OCI-LY7 (cell line): ENCODE data around the gene TPPP. TPM values are rescaled to one million over a fixed set of nuclear protein-coding genes. Genes with fewer than 3 reads are reported as not detected.

Experiments used
- BruUV-seq: library from RNA; stranded (reverse); fragments of 400-500 nt; replicated peaks from 2 replicates; lab custom pipeline; 2021; lab: Mats Ljungman, UMichigan
- CTCF ChIA-PET: fragments of 300-600 bp; sonication (Branson Sonifier 250); formaldehyde crosslinking; loops from one replicate; lab custom pipeline; 2022; ENCODE audit warnings: antibody characterized with exemption; ENCODE audit not compliant: unreplicated experiment; lab: Charles Lee
- POLR2A ChIA-PET: fragments of 300-600 bp; sonication (Branson Sonifier 250); formaldehyde crosslinking; loops from one replicate; lab custom pipeline; 2022; ENCODE audit warnings: antibody characterized with exemption; lab: Charles Lee
- DNase-seq: peaks from one replicate; pipeline ENCODE4 v3.0.0-alpha.2; 2015; ENCODE audit warnings: low spot score
- H2AFZ ChIP-seq: fragments of 200-600 bp; sonication (generic), shearing (Covaris generic); 2 replicates; pipeline ENCODE4 v1.6.1; 2014; ENCODE audit warnings: mild to moderate bottlenecking, antibody characterized with exemption, low read length, moderate library complexity
- H3K27ac ChIP-seq: fragments of 200-600 bp; sonication (generic); 2 replicates; pipeline ENCODE4 v1.5.1; 2014; ENCODE audit warnings: mixed run types, low read depth, mild to moderate bottlenecking, moderate library complexity, low read length, inconsistent platforms; ENCODE audit not compliant: poor library complexity, severe bottlenecking
- H3K36me3 ChIP-seq: fragments of 200-600 bp; sonication (generic); 2 replicates; pipeline ENCODE4 v1.6.1; 2014; ENCODE audit warnings: mild to moderate bottlenecking, antibody characterized with exemption, low read length, moderate library complexity, mixed read lengths; ENCODE audit not compliant: insufficient read depth
- H3K4me1 ChIP-seq: fragments of 200-600 bp; sonication (generic); 2 replicates; pipeline ENCODE4 v1.5.1; 2014; ENCODE audit warnings: mild to moderate bottlenecking, low read length; ENCODE audit not compliant: insufficient read depth, poor library complexity, severe bottlenecking
- H3K4me2 ChIP-seq: fragments of 200-600 bp; sonication (generic); 2 replicates; pipeline ENCODE4 v1.6.1; 2014; ENCODE audit warnings: mild to moderate bottlenecking, low read length
- H3K4me3 ChIP-seq: fragments of 200-600 bp; sonication (generic); 2 replicates; pipeline ENCODE4 v1.5.1; 2014; ENCODE audit warnings: mild to moderate bottlenecking, low read depth, low read length; ENCODE audit not compliant: poor library complexity, severe bottlenecking
- H3K79me2 ChIP-seq: fragments of 200-600 bp; sonication (generic); 2 replicates; pipeline ENCODE4 v1.6.1; 2016; ENCODE audit warnings: low read depth, mild to moderate bottlenecking, low read length, moderate library complexity, mixed read lengths; ENCODE audit not compliant: insufficient read depth
- H3K9me2 ChIP-seq: fragments of 200-600 bp; sonication (generic); 2 replicates; pipeline ENCODE4 v1.6.1; 2016; ENCODE audit warnings: mild to moderate bottlenecking, low read length, mixed read lengths; ENCODE audit not compliant: insufficient read depth
- H3K9me3 ChIP-seq: fragments of 200-600 bp; sonication (generic); 2 replicates; pipeline ENCODE4 v1.6.1; 2014; ENCODE audit warnings: mild to moderate bottlenecking, mixed run types, low read length, mixed read lengths
- H4K20me1 ChIP-seq: fragments of 200-600 bp; sonication (generic); 2 replicates; pipeline ENCODE4 v1.6.1; 2014; ENCODE audit warnings: mild to moderate bottlenecking, antibody characterized with exemption, low read length, moderate library complexity, mixed read lengths; ENCODE audit not compliant: insufficient read depth
- CTCF ChIP-seq: fragments of 200-600 bp; sonication (generic); conservative IDR thresholded peaks from 2 replicates; pipeline ENCODE4 v1.5.1; 2014; ENCODE audit warnings: mild to moderate bottlenecking, antibody characterized with exemption, low read length, moderate library complexity, mixed read lengths
- EZH2phosphoT487 ChIP-seq: fragments of 200-600 bp; sonication (generic); IDR thresholded peaks from 2 replicates; pipeline ENCODE4 v1.6.1; 2018; ENCODE audit warnings: low read depth, borderline replicate concordance, mild to moderate bottlenecking, mixed run types, antibody characterized with exemption, low read length, moderate library complexity, mixed read lengths
- intact Hi-C: fragments of 100-400 bp; cut with micrococcal nuclease; formaldehyde crosslinking; loops from one replicate; pipeline ENCODE4 v1.10.0; 2022; ENCODE audit not compliant: unreplicated experiment
- total RNA-seq, 2 experiments: library from RNA; depleted of rRNA in 1 of 2; stranded (reverse); fragments of >200 nt in 1 of 2; shearing (Covaris generic) in 1 of 2; gene quantifications; 2 replicates each; pipeline ENCODE4 v1.2.3, GENCODE V29; 2014 to 2022

The TPPP gene
- total RNA-seq, 2 experiments from 2014 or later: not detected

- Histone ChIP-seq H3K4me3 (no peak overlapping the region), H3K79me2 (no peaks in the 10 kb centered on the region), H3K4me2 (no peak overlapping the region), H4K20me1 (no peaks in the 10 kb centered on the region), H3K36me3 (peaks cover 10% of the 10 kb centered on the region; the same call in 1 of the 2 replicates), H3K4me1 (no peaks in the 10 kb centered on the region), H2AFZ (no peak overlapping the region), H3K9me3 (no peaks in the 10 kb centered on the region), H3K27ac (no peak overlapping the region), H3K9me2 (no peaks in the 10 kb centered on the region)
- TF ChIP-seq CTCF (no peak), EZH2phosphoT487 (no peak)
- BruUV-seq: no TSS peak
- POLR2A ChIA-PET: interaction anchor here (0.6 kb wide), 1 partner anchor 14 kb away, joined by 3 read pairs; no protein-coding TSS in a partner anchor
- intact Hi-C loops: loop anchor here (5.0 kb wide), 1 partner anchor 232 kb away; no protein-coding TSS in a partner anchor
- DNase-seq: no peak
- CTCF ChIA-PET: no interaction called here
Observed at GRCh38 chr5:669842-670395, 23.2 kb downstream of the TPPP start.

GRCh38 chr5:669111-669841, 23.9 kb downstream of the TPPP start:
- Histone ChIP-seq H3K27ac (no peak overlapping the region), H3K36me3 (peaks cover 14% of the 10 kb centered on the region; the same call in 1 of the 2 replicates), H3K4me1 (no peaks in the 10 kb centered on the region), H3K9me3 (no peaks in the 10 kb centered on the region), H3K9me2 (no peaks in the 10 kb centered on the region), H2AFZ (no peak overlapping the region), H3K79me2 (no peaks in the 10 kb centered on the region), H3K4me3 (no peak overlapping the region), H3K4me2 (no peak overlapping the region), H4K20me1 (no peaks in the 10 kb centered on the region)
- TF ChIP-seq CTCF: peak; percentile 82
- TF ChIP-seq EZH2phosphoT487: no peak
- intact Hi-C loops: no loop called here
- ChIA-PET POLR2A (interaction anchor here (0.6 kb wide), 1 partner anchor 14 kb away, joined by 3 read pairs; no protein-coding TSS in a partner anchor), CTCF (no interaction called here)
- peak; percentile 22 for DNase-seq
- no TSS peak for BruUV-seq
